ENCODE measurements around the gene SPAG5.
"Not testable (repeated sequence)": the region's sequence is repeated elsewhere in the genome, so short reads cannot be mapped to it uniquely, and the experiment has no call there.

SPAG5 gene

GRCh38 chr17:28599311-28600184, 723 bp upstream of the SPAG5 start:
- DNase-seq: peak; percentile 78

GRCh38 chr17:28598389-28598788, 436 bp downstream of the SPAG5 start:
- DNase-seq: no peak

GRCh38 chr17:28597606-28598383, 1.0 kb downstream of the SPAG5 start:
- DNase-seq: no peak

GRCh38 chr17:28592260-28592659, 6.6 kb downstream of the SPAG5 start:
- no peak for DNase-seq

- no peak for DNase-seq
These were observed 13.0 kb downstream of the SPAG5 start for GRCh38 chr17:28585851-28586250.

GRCh38 chr17:28584434-28584833, 14.4 kb downstream of the SPAG5 start:
- no peak for DNase-seq

- DNase-seq: no peak
These were observed 16.3 kb downstream of the SPAG5 start for GRCh38 chr17:28582513-28582912.

GRCh38 chr17:28580959-28581358, 17.9 kb downstream of the SPAG5 start:
- no peak for DNase-seq

GRCh38 chr17:28579526-28579925, 19.3 kb downstream of the SPAG5 start:
- no peak for DNase-seq

GRCh38 chr17:28578246-28579195, 20.3 kb downstream of the SPAG5 start:
- DNase-seq: no peak

GRCh38 chr17:28577466-28577824, 21.4 kb downstream of the SPAG5 start:
- DNase-seq: no peak

GRCh38 chr17:28576758-28577465, 21.9 kb downstream of the SPAG5 start, which contains the start of gene ALDOC:
ALDOC (minus strand) TSS chr17:28576895; CDS start chr17:28575532, 1,363 bp downstream.
- peak; percentile 96 for DNase-seq

- DNase-seq: not testable (repeated sequence)
These were observed 22.8 kb downstream of the SPAG5 start for GRCh38 chr17:28576016-28576415.

- no peak for DNase-seq
These were observed 23.6 kb downstream of the SPAG5 start for GRCh38 chr17:28575126-28575795.

- no peak for DNase-seq
These were observed 24.3 kb downstream of the SPAG5 start for GRCh38 chr17:28574526-28574925.

- no peak for DNase-seq
These were observed 24.8 kb downstream of the SPAG5 start for GRCh38 chr17:28573966-28574480.

- no peak for DNase-seq
These were observed 25.3 kb downstream of the SPAG5 start for GRCh38 chr17:28573521-28573920.

GRCh38 chr17:28573040-28573380, 25.8 kb downstream of the SPAG5 start:
- DNase-seq: no peak

- DNase-seq: no peak
These were observed 26.4 kb downstream of the SPAG5 start for GRCh38 chr17:28572259-28573039.

GRCh38 chr17:28571361-28572122, 27.3 kb downstream of the SPAG5 start, which contains the start of gene PIGS:
PIGS (minus strand) TSS chr17:28571524; CDS start chr17:28571496, 28 bp downstream.
- peak; percentile 87 for DNase-seq

Data from CD4-positive, alpha-beta T cell treated with Interleukin-4 for 4 hours (primary cell).